Measurements from ENCODE around the gene GRIN2A. TPM values are rescaled to one million over a fixed set of nuclear protein-coding genes. Genes with fewer than 3 reads are reported as not detected.

GRIN2A gene
- total RNA-seq, 1 donor from 2014 or later, result under 0.01 TPM

DNA sequence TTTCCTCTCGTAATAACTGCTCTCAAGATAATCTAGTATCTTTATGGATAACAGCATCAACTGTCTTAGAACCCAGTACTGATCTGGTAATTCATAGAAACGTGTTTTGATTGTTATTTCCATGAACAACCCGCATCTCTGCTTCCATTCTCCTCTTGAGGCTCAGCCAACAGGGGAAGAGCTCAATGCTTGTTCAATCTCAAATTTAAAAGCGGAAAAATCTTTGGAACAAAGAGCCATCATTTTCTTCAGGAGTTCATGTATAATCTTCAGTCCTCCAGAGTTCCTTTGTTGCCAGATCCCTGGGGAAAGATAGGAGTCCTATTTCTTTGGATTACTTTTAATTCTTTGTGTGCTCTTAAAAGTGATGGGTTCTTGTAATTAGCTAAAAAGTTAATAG lies 319.9 kb downstream of the GRIN2A start:
- H3K36me3 ChIP-seq (ENCODE audit: control insufficient read depth, insufficient read depth, low read length), result no peaks in the 10 kb centered on the region
- H3K4me3 ChIP-seq (ENCODE audit: low read depth, low read length), result no peak overlapping the region
- TF ChIP-seq, protein P1, sequence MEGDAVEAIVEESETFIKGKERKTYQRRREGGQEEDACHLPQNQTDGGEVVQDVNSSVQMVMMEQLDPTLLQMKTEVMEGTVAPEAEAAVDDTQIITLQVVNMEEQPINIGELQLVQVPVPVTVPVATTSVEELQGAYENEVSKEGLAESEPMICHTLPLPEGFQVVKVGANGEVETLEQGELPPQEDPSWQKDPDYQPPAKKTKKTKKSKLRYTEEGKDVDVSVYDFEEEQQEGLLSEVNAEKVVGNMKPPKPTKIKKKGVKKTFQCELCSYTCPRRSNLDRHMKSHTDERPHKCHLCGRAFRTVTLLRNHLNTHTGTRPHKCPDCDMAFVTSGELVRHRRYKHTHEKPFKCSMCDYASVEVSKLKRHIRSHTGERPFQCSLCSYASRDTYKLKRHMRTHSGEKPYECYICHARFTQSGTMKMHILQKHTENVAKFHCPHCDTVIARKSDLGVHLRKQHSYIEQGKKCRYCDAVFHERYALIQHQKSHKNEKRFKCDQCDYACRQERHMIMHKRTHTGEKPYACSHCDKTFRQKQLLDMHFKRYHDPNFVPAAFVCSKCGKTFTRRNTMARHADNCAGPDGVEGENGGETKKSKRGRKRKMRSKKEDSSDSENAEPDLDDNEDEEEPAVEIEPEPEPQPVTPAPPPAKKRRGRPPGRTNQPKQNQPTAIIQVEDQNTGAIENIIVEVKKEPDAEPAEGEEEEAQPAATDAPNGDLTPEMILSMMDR (IDR thresholded peaks at IDR 0.05; ENCODE audit: insufficient read depth, low read length, poor library complexity, severe bottlenecking), result no peak
- DNase-seq (ENCODE audit: low read depth), result no peak
- H3K27me3 ChIP-seq (ENCODE audit: control insufficient read depth, insufficient read depth, low read length), result no peaks in the 10 kb centered on the region

DNA sequence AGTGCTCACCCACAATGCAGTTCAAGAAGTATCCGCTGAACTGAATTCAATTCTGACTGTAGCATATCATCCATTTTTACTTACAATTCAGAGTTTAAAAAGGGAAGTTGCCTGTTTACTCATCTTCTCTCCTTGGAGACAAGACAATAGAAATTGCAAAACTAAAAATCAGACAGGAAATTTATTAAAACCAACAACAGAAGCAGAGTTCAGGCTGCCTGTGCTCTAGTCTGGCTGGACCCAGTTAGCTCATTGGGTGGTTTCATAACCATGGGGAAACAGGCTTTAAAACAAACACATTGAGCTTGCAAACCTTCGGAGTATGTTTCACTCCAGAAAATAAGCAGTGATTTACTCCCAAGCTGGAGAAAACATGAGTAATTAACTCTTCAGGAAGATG lies 321.4 kb downstream of the GRIN2A start:
- TF ChIP-seq, protein P1 (IDR thresholded peaks at IDR 0.05; ENCODE audit: insufficient read depth, low read length, poor library complexity, severe bottlenecking), result no peak
- Histone ChIP-seq H3K27me3 (ENCODE audit: control insufficient read depth, insufficient read depth, low read length) (no peaks in the 10 kb centered on the region), H3K36me3 (ENCODE audit: control insufficient read depth, insufficient read depth, low read length) (no peaks in the 10 kb centered on the region), H3K4me3 (ENCODE audit: low read depth, low read length) (no peak overlapping the region)
- no peak for DNase-seq (ENCODE audit: low read depth)

DNA sequence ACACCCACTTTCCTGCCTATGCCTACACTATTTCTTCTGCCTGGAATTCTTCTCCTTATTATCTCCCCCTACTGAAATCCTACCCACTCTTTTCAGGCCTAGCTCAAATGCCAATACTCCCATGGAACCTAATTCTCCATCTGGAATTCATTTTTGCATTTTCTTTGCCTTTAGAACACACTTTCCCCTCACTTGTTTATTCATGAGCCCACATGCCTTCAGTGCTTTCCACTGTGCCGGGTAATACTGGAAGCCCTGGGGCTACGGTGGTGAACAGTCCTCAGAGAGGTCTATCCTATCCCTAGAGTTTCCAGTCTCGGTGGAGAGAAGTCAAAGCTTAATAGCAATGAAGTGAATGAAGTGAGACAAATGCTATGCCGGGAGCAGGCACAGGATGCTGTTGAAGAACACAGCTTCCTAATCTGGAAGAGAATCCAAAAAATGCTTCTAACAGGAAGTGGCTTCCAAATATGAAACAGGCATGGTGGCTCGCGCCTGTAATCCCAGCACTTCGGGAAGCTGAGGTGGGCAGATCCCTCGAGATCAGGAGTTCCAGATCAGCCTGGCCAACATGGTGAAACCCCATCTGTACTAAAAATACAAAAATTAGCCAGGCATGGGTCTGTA lies 322.4 kb downstream of the GRIN2A start:
- DNase-seq (ENCODE audit: low read depth), result no peak
- Histone ChIP-seq H3K36me3 (ENCODE audit: control insufficient read depth, insufficient read depth, low read length) (no peaks in the 10 kb centered on the region), H3K4me3 (ENCODE audit: low read depth, low read length) (no peak overlapping the region), H3K27me3 (ENCODE audit: control insufficient read depth, insufficient read depth, low read length) (no peaks in the 10 kb centered on the region)
- TF ChIP-seq, protein P1 (IDR thresholded peaks at IDR 0.05; ENCODE audit: insufficient read depth, low read length, poor library complexity, severe bottlenecking), result no peak

DNA sequence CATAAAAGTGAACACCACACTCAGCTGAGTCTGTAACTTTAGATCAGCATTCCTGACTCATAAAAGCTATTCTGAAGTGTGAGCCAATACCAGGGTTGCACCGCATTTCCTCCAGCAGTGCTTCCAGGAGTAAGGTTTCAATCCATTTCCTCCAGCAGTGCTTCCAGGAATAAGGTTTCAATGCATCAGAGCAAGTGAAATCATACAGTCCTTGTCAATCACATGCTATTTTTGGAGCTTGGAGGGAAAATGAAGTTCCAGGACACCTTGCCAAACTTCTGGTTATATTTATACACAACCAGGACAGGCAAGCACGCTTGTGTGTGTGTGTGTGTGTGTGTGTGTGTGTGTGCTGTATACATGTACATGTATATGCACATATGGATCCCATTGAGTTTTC lies 327.6 kb downstream of the GRIN2A start:
- H3K36me3 ChIP-seq (ENCODE audit: control insufficient read depth, insufficient read depth, low read length), result no peaks in the 10 kb centered on the region
- no peak for DNase-seq (ENCODE audit: low read depth)
- H3K27me3 ChIP-seq (ENCODE audit: control insufficient read depth, insufficient read depth, low read length), result no peaks in the 10 kb centered on the region
- TF ChIP-seq, protein P1 (IDR thresholded peaks at IDR 0.05; ENCODE audit: insufficient read depth, low read length, poor library complexity, severe bottlenecking), result no peak
- no peak overlapping the region for H3K4me3 ChIP-seq (ENCODE audit: low read depth, low read length)

DNA sequence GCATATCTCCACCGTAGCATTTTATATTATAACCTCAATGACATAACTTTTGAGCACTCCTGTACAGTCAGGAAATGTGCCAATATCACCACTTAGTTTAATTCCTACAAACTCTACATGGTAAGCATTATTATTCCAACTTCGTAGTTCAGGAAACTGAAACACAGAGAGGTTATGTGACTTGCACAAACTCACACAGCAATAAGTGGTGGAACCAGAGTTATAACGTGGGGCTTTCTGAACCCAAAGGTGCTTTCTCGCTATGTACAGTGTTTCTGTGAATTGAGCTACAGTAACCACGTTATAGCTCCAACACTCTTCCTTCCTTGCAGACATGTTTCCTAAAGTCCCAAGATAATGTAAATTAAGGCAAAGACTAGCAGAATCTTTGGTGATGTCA lies 330.2 kb downstream of the GRIN2A start:
- no peak overlapping the region for H3K4me3 ChIP-seq (ENCODE audit: low read depth, low read length)
- DNase-seq (ENCODE audit: low read depth), result no peak
- no peaks in the 10 kb centered on the region for H3K27me3 ChIP-seq (ENCODE audit: control insufficient read depth, insufficient read depth, low read length)
- TF ChIP-seq, protein P1 (IDR thresholded peaks at IDR 0.05; ENCODE audit: insufficient read depth, low read length, poor library complexity, severe bottlenecking), result no peak
- H3K36me3 ChIP-seq (ENCODE audit: control insufficient read depth, insufficient read depth, low read length), result no peaks in the 10 kb centered on the region

DNA sequence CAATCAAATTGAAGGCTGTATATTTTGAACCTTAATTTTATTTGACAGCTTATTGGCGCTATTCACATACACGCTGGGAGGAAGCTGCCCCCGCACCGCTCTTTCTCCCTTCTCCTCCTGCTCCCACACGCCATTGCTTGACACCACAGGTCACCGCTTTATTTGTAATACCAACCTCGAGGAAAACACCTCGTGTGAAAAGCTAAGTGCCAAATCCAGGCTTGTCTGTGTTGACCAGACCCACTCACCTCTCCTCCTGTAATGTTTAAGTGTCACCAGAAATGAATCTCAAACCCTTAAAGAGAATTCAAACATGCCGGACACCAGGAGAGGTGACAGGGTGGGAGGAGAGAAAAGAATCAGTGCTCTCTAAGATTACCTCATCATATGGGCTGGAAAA lies 331.4 kb downstream of the GRIN2A start:
- no peak for DNase-seq (ENCODE audit: low read depth)
- Histone ChIP-seq H3K4me3 (ENCODE audit: low read depth, low read length) (no peak overlapping the region), H3K27me3 (ENCODE audit: control insufficient read depth, insufficient read depth, low read length) (no peaks in the 10 kb centered on the region), H3K36me3 (ENCODE audit: control insufficient read depth, insufficient read depth, low read length) (no peaks in the 10 kb centered on the region)
- TF ChIP-seq, protein P1 (IDR thresholded peaks at IDR 0.05; ENCODE audit: insufficient read depth, low read length, poor library complexity, severe bottlenecking), result no peak
